Measurements from ENCODE around the gene ST3GAL3.

The ST3GAL3 gene

GRCh38 chr1:43925846-43926245 lies 218.5 kb downstream of the ST3GAL3 start:
- no peak for DNase-seq

GRCh38 chr1:43930168-43930948 lies 223.0 kb downstream of the ST3GAL3 start:
- no peak for DNase-seq

GRCh38 chr1:43930949-43931275 lies 223.6 kb downstream of the ST3GAL3 start:
- no peak for DNase-seq

DNA sequence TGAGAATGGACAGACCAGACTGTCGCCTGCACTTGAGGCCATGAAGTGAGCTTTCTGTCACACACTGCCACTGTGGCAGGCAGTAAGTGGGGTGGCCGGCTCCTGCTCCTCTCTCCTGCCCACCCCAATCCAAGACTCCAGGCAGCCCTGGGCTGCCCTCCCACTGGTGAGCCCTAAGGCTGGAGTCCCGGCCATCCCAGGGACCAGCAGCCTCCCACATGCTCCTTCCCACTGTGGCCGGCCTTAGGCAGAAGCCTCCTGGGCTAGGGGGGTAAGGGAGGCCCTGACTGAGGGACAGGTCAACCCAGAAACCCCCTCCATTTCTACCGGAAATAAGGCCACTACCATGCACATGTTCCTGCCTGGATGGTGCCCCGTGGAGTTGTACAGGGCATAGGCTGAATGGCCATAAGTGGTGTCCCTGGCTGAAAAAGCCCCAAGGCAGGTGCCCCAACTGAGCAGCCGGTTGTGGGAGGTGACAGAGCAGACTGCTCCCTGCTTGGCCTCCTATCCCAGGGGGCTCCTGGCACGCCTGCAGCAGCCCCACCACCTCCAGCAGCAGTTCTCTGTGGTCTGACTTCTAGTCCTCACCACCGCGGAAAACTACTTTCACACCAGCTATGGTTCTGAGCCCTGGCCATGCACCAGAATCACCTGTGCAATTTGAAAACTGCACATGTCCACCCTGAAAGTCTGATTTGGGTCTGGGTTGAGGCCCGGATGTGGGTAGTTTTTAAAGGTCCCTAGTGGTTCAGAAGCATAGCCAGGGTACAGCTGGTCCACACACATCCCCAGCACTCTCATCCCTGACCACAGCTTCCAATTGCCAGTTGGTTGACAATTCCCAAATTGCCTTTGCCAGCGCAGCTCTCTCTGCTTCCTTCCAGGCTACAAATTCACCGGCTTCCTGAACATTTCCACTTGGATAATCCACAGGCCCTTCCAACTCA lies 224.7 kb downstream of the ST3GAL3 start:
- no peak for DNase-seq

- no peak for DNase-seq
These were observed 225.6 kb downstream of the ST3GAL3 start for GRCh38 chr1:43932786-43933385.

GRCh38 chr1:43933386-43934100 lies 226.2 kb downstream of the ST3GAL3 start, which contains the start of gene ARTN:
TSS of gene ARTN (plus strand) at chr1:43933801. CDS start at chr1:43935657, 1,856 bp downstream.
- no peak for DNase-seq

DNA sequence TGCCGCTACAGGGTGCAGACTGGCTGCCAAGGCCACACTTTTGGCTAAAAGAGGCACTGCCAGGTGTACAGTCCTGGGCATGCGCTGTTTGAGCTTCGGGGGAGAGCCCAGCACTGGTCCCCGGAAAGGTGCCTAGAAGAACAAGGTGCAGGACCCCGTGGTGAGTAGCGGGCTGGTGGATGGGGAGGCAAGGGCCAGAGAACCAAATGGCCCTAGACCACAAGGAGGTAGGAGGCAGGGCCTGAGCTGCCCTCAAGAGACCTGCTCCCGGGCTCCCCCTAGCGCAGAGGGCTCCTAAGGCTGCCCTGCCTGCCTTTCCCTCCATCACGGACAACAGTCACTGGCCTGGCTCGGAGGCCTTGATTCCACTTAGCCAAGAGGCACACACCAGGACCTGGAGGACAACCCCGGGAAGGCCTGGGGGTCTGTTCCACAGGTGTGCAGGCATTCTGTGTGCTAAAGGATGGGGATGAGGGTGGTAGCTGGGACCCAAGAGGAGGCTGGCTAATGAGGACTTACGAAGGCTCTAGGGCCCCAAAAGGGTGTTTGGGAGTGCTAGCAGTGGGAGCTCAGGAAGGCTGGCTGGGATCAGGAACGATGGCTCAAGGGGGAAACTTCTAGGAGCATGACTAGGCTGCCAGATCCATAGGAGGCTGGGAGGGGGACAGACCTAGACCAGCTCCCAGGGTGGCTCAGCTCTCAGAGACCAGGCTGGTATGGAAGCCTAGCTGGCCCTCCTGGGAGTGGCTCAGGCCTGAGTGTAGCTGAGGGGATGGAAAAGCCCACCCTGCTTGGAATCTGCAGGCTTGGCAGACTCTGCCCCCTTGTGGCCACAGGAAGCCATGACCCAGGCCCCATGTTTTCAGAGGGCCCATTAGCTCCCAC lies 227.0 kb downstream of the ST3GAL3 start:
- DNase-seq = peak; percentile 24 to 58

DNA sequence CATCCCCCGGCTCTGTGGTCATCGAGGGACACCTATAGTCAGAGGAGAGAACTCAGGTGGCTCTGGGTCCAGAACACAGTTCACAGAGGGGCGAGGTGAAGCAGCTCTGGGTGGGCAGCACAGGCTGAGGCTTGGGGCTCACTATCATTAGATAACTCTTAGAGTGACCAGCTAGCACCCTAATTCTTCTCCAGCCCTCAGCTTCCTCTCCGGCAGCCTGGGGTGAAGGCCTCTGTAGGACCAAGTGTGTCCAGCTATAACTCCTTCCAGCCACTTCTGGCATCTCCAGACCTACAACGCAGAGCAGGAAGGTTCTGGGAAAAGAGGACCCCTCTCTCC lies 227.6 kb downstream of the ST3GAL3 start:
- no peak for DNase-seq

- DNase-seq = no peak
These were observed 228.5 kb downstream of the ST3GAL3 start for GRCh38 chr1:43935711-43936427.

GRCh38 chr1:43936431-43937151 lies 229.3 kb downstream of the ST3GAL3 start:
- no peak for DNase-seq

- DNase-seq = no peak
These were observed 230.0 kb downstream of the ST3GAL3 start for GRCh38 chr1:43937179-43937865.

DNA sequence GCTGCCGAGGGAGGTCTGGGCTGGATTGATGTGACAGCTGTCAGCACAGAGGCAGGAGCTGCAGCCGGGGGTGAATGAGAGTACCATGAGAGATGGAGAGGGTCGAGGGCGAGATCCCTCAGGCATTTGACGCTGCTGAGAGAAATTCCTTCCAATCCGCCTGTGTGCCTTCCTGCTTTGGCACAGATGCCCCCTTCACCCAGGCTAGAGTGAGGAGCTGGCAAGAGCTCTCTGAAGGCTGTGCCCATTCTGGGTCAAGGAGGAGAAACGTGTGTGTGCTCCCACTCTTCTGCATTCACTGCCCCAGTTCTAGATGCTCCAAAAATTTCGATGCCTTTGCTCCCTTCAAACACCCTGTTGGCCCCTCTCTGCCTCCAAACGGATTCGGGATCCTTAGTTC lies 231.0 kb downstream of the ST3GAL3 start:
- DNase-seq = no peak

GRCh38 chr1:43938892-43939587 lies 231.7 kb downstream of the ST3GAL3 start:
- no peak for DNase-seq

- DNase-seq = no peak
These were observed 235.1 kb downstream of the ST3GAL3 start for GRCh38 chr1:43942411-43942810.

- DNase-seq = no peak
These were observed 237.5 kb downstream of the ST3GAL3 start for GRCh38 chr1:43944860-43945259.

- DNase-seq = no peak
These were observed 238.4 kb downstream of the ST3GAL3 start for GRCh38 chr1:43945674-43946235.

DNA sequence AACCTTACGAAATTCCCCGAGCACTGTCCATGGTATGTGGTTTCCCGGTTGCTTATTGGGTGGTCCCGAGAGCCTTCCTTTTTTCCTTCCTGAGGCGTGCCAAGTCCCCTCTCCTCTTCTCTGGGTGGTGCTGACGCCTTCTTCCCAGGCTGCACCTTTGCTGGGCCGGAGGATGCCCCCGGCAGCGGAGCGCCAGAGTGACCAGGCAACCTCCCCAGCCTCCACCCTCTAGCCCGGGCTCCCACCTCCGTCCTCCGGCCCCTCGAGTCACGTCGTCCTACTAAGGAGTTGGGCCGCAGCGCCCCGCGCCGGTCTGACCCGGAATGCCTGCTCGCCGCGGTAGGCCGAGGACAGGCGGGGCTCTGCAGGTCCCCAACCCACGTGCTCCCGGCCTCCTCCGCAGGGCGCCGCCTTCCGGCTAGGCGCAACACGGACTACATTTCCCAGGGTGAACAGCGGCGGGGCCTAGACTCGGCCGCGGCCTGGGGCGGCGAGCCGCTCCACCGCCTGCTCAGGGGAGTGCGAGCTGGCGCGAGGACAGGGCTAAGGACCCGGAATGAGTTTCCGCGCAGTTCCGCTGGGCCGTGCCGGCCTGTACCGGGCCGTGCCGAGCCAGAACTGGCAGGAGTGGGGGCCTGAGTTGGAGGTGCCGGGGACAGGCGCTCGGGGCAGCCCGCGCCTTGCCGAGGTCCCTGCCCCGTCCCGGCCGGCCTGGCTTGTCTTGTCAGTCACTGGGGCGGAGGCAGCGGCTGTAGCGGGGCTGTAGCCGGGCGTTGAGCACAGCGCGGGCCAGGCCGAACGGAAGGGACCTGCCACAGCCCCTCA lies 239.1 kb downstream of the ST3GAL3 start, which contains the start of gene IPO13:
TSS of gene IPO13 (plus strand) at position 715 of the 825 bp plus-strand sequence. CDS start 651 bp downstream, outside the sequence.
- peak; percentile 94 to 95 for DNase-seq

All from stimulated activated CD4-positive, alpha-beta T cell treated with anti-CD3 and anti-CD28 coated beads, Interleukin-4, amount 100 ng/mL, for 4 hours (primary cell).